Mesothelial cell of epicardium (in vitro differentiated cells): ENCODE data around the gene MAGEA11. TPM values are rescaled to one million over a fixed set of nuclear protein-coding genes. Genes with fewer than 3 reads are reported as not detected.
"Not testable (repeated sequence)": the region's sequence is repeated elsewhere in the genome, so short reads cannot be mapped to it uniquely, and the experiment has no call there.

ENCODE experiments used
- DNase-seq, 2 experiments: peaks; one replicate each; pipeline ENCODE4 v3.0.0; 2021; ENCODE audit warnings: low spot score in 2 of 2; ENCODE audit not compliant: unreplicated experiment in 2 of 2
- H3K27ac Mint-ChIP-seq: 2 replicates; pipeline ENCODE4 v1.8.0; 2021; ENCODE audit warnings: mixed read lengths
- H3K27me3 Mint-ChIP-seq: 2 replicates; pipeline ENCODE4 v1.8.0; 2021; ENCODE audit warnings: low read depth, mixed read lengths
- H3K36me3 Mint-ChIP-seq: 2 replicates; pipeline ENCODE4 v1.8.0; 2021; ENCODE audit warnings: mixed read lengths
- H3K4me1 Mint-ChIP-seq: 2 replicates; pipeline ENCODE4 v1.8.0; 2021; ENCODE audit warnings: mixed read lengths
- H3K4me3 Mint-ChIP-seq: 2 replicates; pipeline ENCODE4 v1.8.0; 2021; ENCODE audit warnings: mild to moderate bottlenecking, moderate library complexity, mixed read lengths
- H3K9me3 Mint-ChIP-seq: 2 replicates; pipeline ENCODE4 v1.8.0; 2021; ENCODE audit warnings: mixed read lengths
- CTCF ChIP-seq: fragments of 200-600 bp; sonication (generic); IDR thresholded peaks from one replicate; pipeline ENCODE4 v1.5.0; 2021; ENCODE audit warnings: antibody characterized with exemption; ENCODE audit not compliant: unreplicated experiment
- total RNA-seq: library from RNA; stranded (reverse); gene quantifications from 3 replicates; pipeline ENCODE4 v1.2.1, GENCODE V29; 2021

MAGEA11 gene
- total RNA-seq, 1 donor from 2014 or later, result not detected

GRCh38 chrX:149746390-149747007 lies 34.6 kb downstream of the MAGEA11 start:
- H3K4me1 Mint-ChIP-seq, H3K9me3 Mint-ChIP-seq, H3K4me3 Mint-ChIP-seq, H3K27me3 Mint-ChIP-seq, DNase-seq, H3K27ac Mint-ChIP-seq, H3K36me3 Mint-ChIP-seq: not testable (repeated sequence)

- peaks cover 19% of the 10 kb centered on the region for H3K9me3 Mint-ChIP-seq
- no peak for TF ChIP-seq CTCF
- H3K4me3 Mint-ChIP-seq, result no peak overlapping the region
- no peaks in the 10 kb centered on the region for H3K36me3 Mint-ChIP-seq
- H3K27me3 Mint-ChIP-seq, result peaks cover 2% of the 10 kb centered on the region
- DNase-seq, result no peak
- no peak overlapping the region for H3K27ac Mint-ChIP-seq
- H3K4me1 Mint-ChIP-seq, result no peaks in the 10 kb centered on the region
Measured at GRCh38 chrX:149757206-149758067, 45.6 kb downstream of the MAGEA11 start.

GRCh38 chrX:149758068-149758714 lies 46.3 kb downstream of the MAGEA11 start:
- DNase-seq, result no peak
- H3K27me3 Mint-ChIP-seq, result peaks cover 2% of the 10 kb centered on the region
- H3K36me3 Mint-ChIP-seq, result no peaks in the 10 kb centered on the region
- H3K4me1 Mint-ChIP-seq, result no peaks in the 10 kb centered on the region
- H3K9me3 Mint-ChIP-seq, result peaks cover 14% of the 10 kb centered on the region
- TF ChIP-seq CTCF, result no peak
- no peak overlapping the region for H3K27ac Mint-ChIP-seq
- no peak overlapping the region for H3K4me3 Mint-ChIP-seq

- not testable (repeated sequence) for DNase-seq, H3K27me3 Mint-ChIP-seq, H3K36me3 Mint-ChIP-seq, H3K27ac Mint-ChIP-seq, H3K4me3 Mint-ChIP-seq, H3K4me1 Mint-ChIP-seq
- peaks cover 14% of the 10 kb centered on the region for H3K9me3 Mint-ChIP-seq
Measured at GRCh38 chrX:149758715-149759078, 46.8 kb downstream of the MAGEA11 start.

- H3K27ac Mint-ChIP-seq, result no peak overlapping the region
Measured at GRCh38 chrX:149759824-149760223, 48.0 kb downstream of the MAGEA11 start.

GRCh38 chrX:149760965-149761364 lies 49.1 kb downstream of the MAGEA11 start:
- no peaks in the 10 kb centered on the region for H3K36me3 Mint-ChIP-seq
- peaks cover 2% of the 10 kb centered on the region for H3K27me3 Mint-ChIP-seq
- no peaks in the 10 kb centered on the region for H3K4me1 Mint-ChIP-seq
- H3K27ac Mint-ChIP-seq, result no peak overlapping the region
- H3K9me3 Mint-ChIP-seq, result peaks cover 20% of the 10 kb centered on the region
- no peak for DNase-seq
- no peak overlapping the region for H3K4me3 Mint-ChIP-seq
- TF ChIP-seq CTCF, result no peak

More at GRCh38 chrX:149759824-149760223, 48.0 kb downstream of the MAGEA11 start:
- H3K27me3 Mint-ChIP-seq, result peaks cover 2% of the 10 kb centered on the region
- no peak for DNase-seq
- no peaks in the 10 kb centered on the region for H3K4me1 Mint-ChIP-seq
- peaks cover 17% of the 10 kb centered on the region for H3K9me3 Mint-ChIP-seq
- no peak for TF ChIP-seq CTCF
- H3K36me3 Mint-ChIP-seq, result no peaks in the 10 kb centered on the region
- no peak overlapping the region for H3K4me3 Mint-ChIP-seq

- H3K9me3 Mint-ChIP-seq, result peaks cover 20% of the 10 kb centered on the region
- H3K4me3 Mint-ChIP-seq, H3K36me3 Mint-ChIP-seq, H3K4me1 Mint-ChIP-seq, DNase-seq, H3K27me3 Mint-ChIP-seq, H3K27ac Mint-ChIP-seq: not testable (repeated sequence)
Measured at GRCh38 chrX:149761858-149762674, 50.2 kb downstream of the MAGEA11 start.
